NCI-H2107 treated with DMSO at 0.1 percent for 48 hours (cell line): ENCODE results near the gene RFX7.

Source experiments
- DNase-seq: peaks from one replicate; lab custom pipeline; 2025; ENCODE audit not compliant: unreplicated experiment; lab: John Stamatoyannopoulos, UW

The RFX7 gene

GRCh38 chr15:56244811-56245576 lies 1.3 kb upstream of the RFX7 start:
- DNase-seq: no peak

- peak; percentile 76 for DNase-seq
These were observed 545 bp upstream of the RFX7 start for GRCh38 chr15:56244038-56244810.

- no peak for DNase-seq
These were observed 1.0 kb downstream of the RFX7 start for GRCh38 chr15:56242576-56243162.

- DNase-seq: no peak
These were observed 2.1 kb downstream of the RFX7 start for GRCh38 chr15:56241374-56242105.

GRCh38 chr15:56240390-56240789 lies 3.3 kb downstream of the RFX7 start:
- no peak for DNase-seq

- no peak for DNase-seq
These were observed 7.5 kb downstream of the RFX7 start for GRCh38 chr15:56236197-56236596.

GRCh38 chr15:56234804-56235203 lies 8.9 kb downstream of the RFX7 start:
- DNase-seq: no peak

- DNase-seq: no peak
These were observed 10.1 kb downstream of the RFX7 start for GRCh38 chr15:56233549-56233948.

GRCh38 chr15:56232058-56232457 lies 11.6 kb downstream of the RFX7 start:
- no peak for DNase-seq

- DNase-seq: no peak
These were observed 14.8 kb downstream of the RFX7 start for GRCh38 chr15:56228854-56229253.

GRCh38 chr15:56228352-56228751 lies 15.3 kb downstream of the RFX7 start:
- no peak for DNase-seq

GRCh38 chr15:56227780-56228179 lies 15.9 kb downstream of the RFX7 start:
- no peak for DNase-seq

GRCh38 chr15:56227306-56227705 lies 16.4 kb downstream of the RFX7 start:
- no peak for DNase-seq

GRCh38 chr15:56225520-56225919 lies 18.2 kb downstream of the RFX7 start:
- no peak for DNase-seq

GRCh38 chr15:56222302-56222701 lies 21.4 kb downstream of the RFX7 start:
- no peak for DNase-seq

- DNase-seq: no peak
These were observed 26.3 kb downstream of the RFX7 start for GRCh38 chr15:56217341-56217740.

- peak; percentile 52 for DNase-seq
These were observed 27.9 kb downstream of the RFX7 start for GRCh38 chr15:56215769-56216168.

GRCh38 chr15:56211960-56212550 lies 31.6 kb downstream of the RFX7 start:
- no peak for DNase-seq

GRCh38 chr15:56211064-56211463 lies 32.6 kb downstream of the RFX7 start:
- no peak for DNase-seq

GRCh38 chr15:56208641-56209155 lies 35.0 kb downstream of the RFX7 start:
- DNase-seq: no peak

GRCh38 chr15:56208185-56208584 lies 35.5 kb downstream of the RFX7 start:
- no peak for DNase-seq
